ENCODE measurements around the gene NLRX1. TPM values are rescaled to one million over a fixed set of nuclear protein-coding genes. Genes with fewer than 3 reads are reported as not detected.

NLRX1 gene
- total RNA-seq, 1 donor from 2014 or later: 17.7 TPM

GRCh38 chr11:119205080-119205479 is 36.6 kb downstream of the NLRX1 start:
- intact Hi-C loops (cut with DNase I): loop anchor here (10.0 kb wide), 1 partner anchor 110 kb away; the partner anchor contains the start of gene MCAM
- TF ChIP-seq, protein P1, sequence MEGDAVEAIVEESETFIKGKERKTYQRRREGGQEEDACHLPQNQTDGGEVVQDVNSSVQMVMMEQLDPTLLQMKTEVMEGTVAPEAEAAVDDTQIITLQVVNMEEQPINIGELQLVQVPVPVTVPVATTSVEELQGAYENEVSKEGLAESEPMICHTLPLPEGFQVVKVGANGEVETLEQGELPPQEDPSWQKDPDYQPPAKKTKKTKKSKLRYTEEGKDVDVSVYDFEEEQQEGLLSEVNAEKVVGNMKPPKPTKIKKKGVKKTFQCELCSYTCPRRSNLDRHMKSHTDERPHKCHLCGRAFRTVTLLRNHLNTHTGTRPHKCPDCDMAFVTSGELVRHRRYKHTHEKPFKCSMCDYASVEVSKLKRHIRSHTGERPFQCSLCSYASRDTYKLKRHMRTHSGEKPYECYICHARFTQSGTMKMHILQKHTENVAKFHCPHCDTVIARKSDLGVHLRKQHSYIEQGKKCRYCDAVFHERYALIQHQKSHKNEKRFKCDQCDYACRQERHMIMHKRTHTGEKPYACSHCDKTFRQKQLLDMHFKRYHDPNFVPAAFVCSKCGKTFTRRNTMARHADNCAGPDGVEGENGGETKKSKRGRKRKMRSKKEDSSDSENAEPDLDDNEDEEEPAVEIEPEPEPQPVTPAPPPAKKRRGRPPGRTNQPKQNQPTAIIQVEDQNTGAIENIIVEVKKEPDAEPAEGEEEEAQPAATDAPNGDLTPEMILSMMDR (IDR thresholded peaks at IDR 0.05): no peak
- H3K27me3 ChIP-seq: no peaks in the 10 kb centered on the region
- peaks cover 13% of the 10 kb centered on the region for H3K4me1 ChIP-seq
- DNase-seq (peak; percentile 77), ATAC-seq (peak; percentile 9)
- H3K4me3 ChIP-seq: peak overlapping the region; percentile 93
- H3K36me3 ChIP-seq: no peaks in the 10 kb centered on the region
- peak overlapping the region; percentile 85 for H3K27ac ChIP-seq
- H3K9me3 ChIP-seq: no peaks in the 10 kb centered on the region

DNA sequence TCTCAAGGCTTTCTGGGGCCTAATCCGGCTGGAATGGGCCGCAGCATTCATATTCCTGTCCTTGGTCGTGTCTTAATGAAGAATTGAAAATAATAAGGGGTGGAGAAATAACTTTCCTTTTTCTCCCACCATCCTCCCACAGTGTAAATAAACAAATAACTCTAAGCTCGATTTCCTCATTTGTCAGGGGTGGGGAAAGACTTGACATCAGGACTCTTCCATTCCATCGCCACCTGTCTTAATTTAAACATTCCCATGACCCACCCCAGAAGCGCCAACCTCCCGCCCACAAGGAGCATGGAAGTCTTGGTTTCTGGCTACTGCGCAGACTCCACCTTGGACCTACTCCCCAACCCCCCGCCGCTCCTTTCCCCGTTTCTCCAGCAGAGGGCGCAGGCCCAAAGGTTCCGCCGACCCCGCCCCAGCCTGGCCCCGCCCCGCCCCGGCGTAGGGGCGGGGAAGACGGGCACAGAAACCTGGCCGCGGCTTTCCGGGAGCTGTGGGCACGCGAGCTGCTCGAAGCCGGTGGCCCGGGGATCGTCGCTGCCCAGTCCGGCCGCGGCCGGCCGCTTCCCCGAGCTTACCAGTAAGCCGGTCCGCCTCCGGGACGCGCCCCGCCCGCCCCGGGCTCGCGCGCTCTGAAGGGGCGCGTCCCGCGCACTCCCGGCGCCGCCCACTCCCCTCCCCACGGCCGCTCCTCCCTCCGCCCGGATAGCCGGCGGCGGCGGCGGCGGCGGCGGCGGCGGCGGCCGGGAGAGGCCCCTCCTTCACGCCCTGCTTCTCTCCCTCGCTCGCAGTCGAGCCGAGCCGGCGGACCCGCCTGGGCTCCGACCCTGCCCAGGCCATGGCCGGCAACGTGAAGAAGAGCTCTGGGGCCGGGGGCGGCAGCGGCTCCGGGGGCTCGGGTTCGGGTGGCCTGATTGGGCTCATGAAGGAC is 37.3 kb downstream of the NLRX1 start, which contains the start of gene CBL:
Gene CBL, plus strand, starts transcription at position 766 of the 937 bp plus-strand sequence. Its CDS starts 79 bp downstream, at position 845.
- Histone ChIP-seq H3K4me3 (peak within 1 kb of the TSS; percentile 93), H3K27me3 (no peaks in the 10 kb centered on the region), H3K27ac (peak within 1 kb of the TSS; percentile 85), H3K4me1 (peaks cover 13% of the 10 kb centered on the region), H3K36me3 (no peaks in the 10 kb centered on the region), H3K9me3 (no peaks in the 10 kb centered on the region)
- intact Hi-C loops (cut with DNase I): loop anchor here (10.0 kb wide), 1 partner anchor 109 kb away; the partner anchor contains the start of gene MCAM
- TF ChIP-seq, protein P1 (IDR thresholded peaks at IDR 0.05): peak; percentile 91
- ATAC-seq: peak; percentile 97
- peak; percentile 97 for DNase-seq

DNA sequence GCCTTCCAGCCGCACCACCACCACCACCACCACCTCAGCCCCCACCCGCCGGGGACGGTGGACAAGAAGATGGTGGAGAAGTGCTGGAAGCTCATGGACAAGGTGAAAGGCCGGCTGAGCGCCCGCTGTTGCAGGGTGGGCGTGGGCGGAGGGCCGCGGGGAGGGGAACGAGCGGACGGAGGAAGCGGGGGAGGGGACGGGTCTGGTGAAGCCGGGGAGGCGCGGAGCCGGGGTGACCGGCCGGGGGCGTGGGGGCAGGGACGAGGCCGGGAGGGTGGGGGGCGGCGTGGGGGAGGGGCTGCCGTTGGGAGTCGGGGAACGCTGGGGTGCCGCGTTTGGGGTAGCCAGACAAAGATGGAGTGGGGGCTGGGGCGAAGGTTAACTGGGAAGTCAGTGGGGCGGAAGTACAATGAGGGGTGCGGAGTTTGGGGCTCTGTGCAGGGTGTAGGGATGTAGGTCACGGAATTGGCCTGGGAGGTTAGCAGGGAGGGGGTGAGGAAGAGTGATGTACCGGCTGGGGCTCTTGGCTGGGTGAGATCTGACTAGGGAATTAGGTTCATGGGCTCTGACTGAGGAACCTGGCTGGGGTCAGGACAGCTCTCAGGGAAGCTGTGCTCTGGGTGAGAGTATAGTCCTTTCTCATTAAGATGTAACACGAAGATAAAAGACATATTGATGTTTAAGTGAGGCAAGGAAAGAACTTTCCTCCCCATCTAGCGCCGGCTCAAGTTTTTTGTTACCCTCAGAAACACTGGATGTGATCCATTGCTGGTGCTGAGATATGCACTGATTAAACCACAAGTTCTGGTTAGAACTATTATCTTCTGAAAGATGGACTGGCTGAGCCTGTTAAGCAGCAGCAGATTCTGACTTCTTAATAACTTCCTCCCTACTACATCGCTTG is 38.2 kb downstream of the NLRX1 start:
- Histone ChIP-seq H3K4me1 (peaks cover 13% of the 10 kb centered on the region), H3K36me3 (no peaks in the 10 kb centered on the region), H3K27me3 (no peaks in the 10 kb centered on the region), H3K9me3 (no peaks in the 10 kb centered on the region), H3K27ac (peak overlapping the region; percentile 85), H3K4me3 (peak overlapping the region; percentile 93)
- TF ChIP-seq, protein P1 (IDR thresholded peaks at IDR 0.05): no peak
- peak; percentile 62 for ATAC-seq
- peak; percentile 90 for DNase-seq
- intact Hi-C loops (cut with DNase I): loop anchor here (10.0 kb wide), 1 partner anchor 108 kb away; the partner anchor contains the start of gene MCAM

DNA sequence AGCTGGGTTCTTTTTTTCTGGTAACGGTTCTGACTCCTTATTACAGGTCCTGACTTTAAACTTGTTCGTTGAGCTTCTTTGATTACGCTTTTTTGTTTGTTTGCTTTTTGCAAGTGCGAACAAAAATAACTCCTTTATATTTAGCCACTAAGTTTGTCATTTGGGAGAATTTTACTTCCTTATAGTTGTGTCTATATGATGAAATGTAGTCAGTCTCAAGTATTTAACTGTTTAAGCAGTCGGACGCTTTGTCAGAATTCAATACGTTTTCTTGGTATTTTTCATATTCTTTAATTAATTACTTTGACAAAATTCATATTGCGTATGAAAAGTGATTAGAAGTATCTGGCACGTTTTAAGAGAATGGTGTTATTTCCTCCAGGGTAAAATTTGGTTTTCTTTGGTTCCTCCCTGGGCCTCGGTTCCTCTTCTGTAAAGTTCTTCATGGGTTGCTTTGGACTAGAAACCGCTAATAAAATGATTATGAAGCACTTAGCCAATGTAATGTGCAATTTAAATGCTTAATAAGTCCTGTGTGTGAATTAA is 39.0 kb downstream of the NLRX1 start:
- DNase-seq (no peak), ATAC-seq (no peak)
- Histone ChIP-seq H3K27me3 (no peaks in the 10 kb centered on the region), H3K36me3 (no peaks in the 10 kb centered on the region), H3K9me3 (no peaks in the 10 kb centered on the region), H3K4me1 (peaks cover 13% of the 10 kb centered on the region), H3K4me3 (peak overlapping the region; percentile 93), H3K27ac (peak overlapping the region; percentile 85)
- intact Hi-C loops (cut with DNase I): loop anchor here (10.0 kb wide), 1 partner anchor 107 kb away; the partner anchor contains the start of gene MCAM
- TF ChIP-seq, protein P1 (IDR thresholded peaks at IDR 0.05): no peak

- H3K4me3 ChIP-seq: no peak overlapping the region
- intact Hi-C loops (cut with DNase I): loop anchor here (10.0 kb wide), 1 partner anchor 106 kb away; the partner anchor contains the start of gene MCAM
- TF ChIP-seq, protein P1 (IDR thresholded peaks at IDR 0.05): no peak
- peaks cover 20% of the 10 kb centered on the region for H3K4me1 ChIP-seq
- H3K9me3 ChIP-seq: no peaks in the 10 kb centered on the region
- H3K36me3 ChIP-seq: no peaks in the 10 kb centered on the region
- H3K27ac ChIP-seq: no peak overlapping the region
- ATAC-seq (no peak), DNase-seq (no peak)
- no peaks in the 10 kb centered on the region for H3K27me3 ChIP-seq
These were observed 40.7 kb downstream of the NLRX1 start for GRCh38 chr11:119209186-119209585.

Measured in upper lobe of right lung (tissue), 1 donor.